ENCODE results near the gene NEURL1B. TPM values are rescaled to one million over a fixed set of nuclear protein-coding genes. Genes with fewer than 3 reads are reported as not detected.

The NEURL1B gene
- total and polyA plus RNA-seq, 11 donors = 11.8 to 47.1 (median 25.8) TPM

DNA sequence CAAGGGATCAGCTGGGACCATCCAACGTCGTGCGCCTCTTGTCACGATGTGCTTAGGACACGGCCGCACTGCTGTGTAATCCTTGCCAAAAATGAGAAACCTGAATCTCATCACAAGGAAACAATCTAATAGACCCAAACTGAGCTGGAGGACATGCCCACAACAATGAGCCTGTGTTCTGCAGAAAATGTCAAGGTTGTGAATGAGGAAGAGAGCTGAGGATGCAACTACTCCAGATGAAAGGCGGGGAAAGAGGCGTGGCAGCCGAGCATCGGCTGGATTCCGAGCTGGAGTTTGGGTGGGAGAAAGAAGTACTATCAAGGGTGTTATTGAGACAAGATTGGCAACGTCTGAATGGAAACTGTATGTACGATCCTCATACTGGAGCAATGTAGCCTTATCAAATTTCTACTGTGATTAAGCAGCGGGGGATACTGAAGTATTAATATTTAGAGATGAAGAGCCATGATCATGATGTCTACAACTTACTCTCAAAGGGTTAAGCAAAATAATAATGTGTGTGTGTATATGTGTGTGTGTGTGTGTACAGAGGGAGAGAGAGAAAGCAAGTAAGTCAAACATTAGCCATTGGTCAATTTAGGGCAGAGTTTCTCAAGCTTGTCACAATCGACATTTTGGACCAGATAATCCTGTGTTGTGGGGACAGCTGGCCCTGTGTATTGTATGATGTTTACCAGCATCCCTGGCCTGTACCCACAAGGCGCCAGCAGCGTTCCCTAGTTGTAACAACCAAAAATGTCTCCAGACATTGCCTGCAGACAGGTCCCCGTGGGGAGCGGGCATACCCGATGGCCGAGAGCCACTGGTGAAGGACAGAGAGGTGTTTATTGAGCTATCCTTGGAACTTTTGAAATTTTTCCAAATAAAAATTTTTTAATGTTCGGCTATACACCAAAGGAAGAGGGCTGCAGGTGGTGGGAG, 83.5 kb downstream of the NEURL1B start:
- Histone ChIP-seq H3K36me3 (no peaks in the 10 kb centered on the region), H3K9me3 (no peaks in the 10 kb centered on the region), H3K27ac (no peak overlapping the region), H3K27me3 (no peaks in the 10 kb centered on the region), H3K4me1 (peaks cover 0 to 27% (median 16%) of the 10 kb centered on the region in 12 donors), H3K4me3 (no peak overlapping the region)
- no peak for TF ChIP-seq POLR2A (IDR thresholded peaks at IDR 0.05)
- TF ChIP-seq, protein P1, sequence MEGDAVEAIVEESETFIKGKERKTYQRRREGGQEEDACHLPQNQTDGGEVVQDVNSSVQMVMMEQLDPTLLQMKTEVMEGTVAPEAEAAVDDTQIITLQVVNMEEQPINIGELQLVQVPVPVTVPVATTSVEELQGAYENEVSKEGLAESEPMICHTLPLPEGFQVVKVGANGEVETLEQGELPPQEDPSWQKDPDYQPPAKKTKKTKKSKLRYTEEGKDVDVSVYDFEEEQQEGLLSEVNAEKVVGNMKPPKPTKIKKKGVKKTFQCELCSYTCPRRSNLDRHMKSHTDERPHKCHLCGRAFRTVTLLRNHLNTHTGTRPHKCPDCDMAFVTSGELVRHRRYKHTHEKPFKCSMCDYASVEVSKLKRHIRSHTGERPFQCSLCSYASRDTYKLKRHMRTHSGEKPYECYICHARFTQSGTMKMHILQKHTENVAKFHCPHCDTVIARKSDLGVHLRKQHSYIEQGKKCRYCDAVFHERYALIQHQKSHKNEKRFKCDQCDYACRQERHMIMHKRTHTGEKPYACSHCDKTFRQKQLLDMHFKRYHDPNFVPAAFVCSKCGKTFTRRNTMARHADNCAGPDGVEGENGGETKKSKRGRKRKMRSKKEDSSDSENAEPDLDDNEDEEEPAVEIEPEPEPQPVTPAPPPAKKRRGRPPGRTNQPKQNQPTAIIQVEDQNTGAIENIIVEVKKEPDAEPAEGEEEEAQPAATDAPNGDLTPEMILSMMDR (IDR thresholded peaks at IDR 0.05) = no peak
- intact Hi-C loops (cut with DNase I) = no loop called here
- WGBS, 4 donors = 74 to 81% (median 76%) methylated on average over 22 of the region's 22 CpGs
- no peak for ATAC-seq
- peak in 1 of 5 donors; percentile 20 for DNase-seq

GRCh38 chr5:172725273-172725672, 84.2 kb downstream of the NEURL1B start:
- intact Hi-C loops (cut with DNase I) = no loop called here
- TF ChIP-seq, protein P1 (IDR thresholded peaks at IDR 0.05) = no peak
- TF ChIP-seq POLR2A (IDR thresholded peaks at IDR 0.05) = no peak
- H3K36me3 ChIP-seq = no peaks in the 10 kb centered on the region
- H3K4me3 ChIP-seq = no peak overlapping the region
- H3K27ac ChIP-seq = no peak overlapping the region
- H3K9me3 ChIP-seq = no peaks in the 10 kb centered on the region
- no peaks in the 10 kb centered on the region for H3K27me3 ChIP-seq
- peaks cover 0 to 26% (median 16%) of the 10 kb centered on the region in 12 donors for H3K4me1 ChIP-seq
- DNase-seq = peak in 1 of 5 donors; percentile 46
- 95 to 98% (median 98%) methylated on average over 7 to 10 of the region's 10 CpGs for WGBS, 4 donors
- ATAC-seq = no peak

DNA sequence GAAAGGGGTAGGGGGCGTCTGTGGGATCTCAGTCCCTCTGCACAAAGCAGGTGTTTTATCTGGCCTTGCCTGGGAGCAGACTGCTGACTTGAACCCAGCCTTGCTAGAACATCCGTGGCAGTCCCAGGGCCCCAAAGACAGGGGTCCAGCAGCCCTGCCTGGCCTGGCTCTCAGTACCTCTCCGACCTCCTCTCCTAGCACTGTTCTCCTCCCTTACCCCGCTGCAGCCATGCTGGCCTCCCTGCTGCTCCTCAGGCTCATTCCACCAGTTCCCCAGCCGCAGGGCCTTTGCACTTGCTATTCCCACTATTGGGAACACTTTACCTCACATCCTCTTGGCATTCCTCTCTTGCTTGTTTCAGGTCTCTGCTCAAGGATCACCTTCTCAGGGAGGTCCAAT, 84.7 kb downstream of the NEURL1B start:
- intact Hi-C loops (cut with DNase I) = no loop called here
- Histone ChIP-seq H3K4me3 (no peak overlapping the region), H3K36me3 (no peaks in the 10 kb centered on the region), H3K27me3 (no peaks in the 10 kb centered on the region), H3K4me1 (peaks cover 0 to 21% (median 16%) of the 10 kb centered on the region in 12 donors), H3K9me3 (no peaks in the 10 kb centered on the region), H3K27ac (no peak overlapping the region)
- DNase-seq (peak in 1 of 5 donors; percentile 20), ATAC-seq (no peak)
- TF ChIP-seq, protein P1 (IDR thresholded peaks at IDR 0.05) = no peak
- no peak for TF ChIP-seq POLR2A (IDR thresholded peaks at IDR 0.05)
- 92 to 99% (median 95%) methylated on average over 5 of the region's 5 CpGs for WGBS, 4 donors

DNA sequence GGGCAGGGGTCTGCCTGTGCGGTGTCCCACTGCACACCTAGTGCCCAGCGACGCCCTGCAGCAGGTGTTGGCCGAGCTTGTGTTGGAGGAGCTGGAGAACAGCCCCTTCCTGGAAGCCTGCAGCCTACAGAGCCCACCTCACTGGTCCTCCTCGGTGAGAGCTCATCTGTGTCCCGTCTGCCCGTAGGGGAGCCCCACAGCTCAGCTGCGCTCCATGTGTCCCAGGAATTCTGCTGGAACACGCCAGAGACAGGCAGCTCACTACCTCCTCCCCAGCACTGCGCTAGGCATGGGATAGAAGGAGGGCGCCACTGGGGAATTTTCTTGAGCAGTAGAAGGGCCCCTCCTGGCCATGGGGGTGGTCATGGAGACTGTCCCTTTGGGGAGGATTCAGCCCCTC, 85.9 kb downstream of the NEURL1B start:
- ATAC-seq (no peak), DNase-seq (peak in 1 of 5 donors; percentile 45)
- TF ChIP-seq POLR2A (IDR thresholded peaks at IDR 0.05) = no peak
- TF ChIP-seq, protein P1 (IDR thresholded peaks at IDR 0.05) = no peak
- H3K4me1 ChIP-seq = peaks cover 0 to 12% (median 6%) of the 10 kb centered on the region in 12 donors
- WGBS, 4 donors = 94 to 99% (median 96%) methylated on average over 11 of the region's 11 CpGs
- intact Hi-C loops (cut with DNase I) = no loop called here
- H3K27ac ChIP-seq = no peak overlapping the region
- no peak overlapping the region for H3K4me3 ChIP-seq
- no peaks in the 10 kb centered on the region for H3K27me3 ChIP-seq
- H3K36me3 ChIP-seq = no peaks in the 10 kb centered on the region
- no peaks in the 10 kb centered on the region for H3K9me3 ChIP-seq

Data from heart left ventricle (tissue), 16 donors.